GM06990 (cell line): Measurements from ENCODE around the gene MTTP.

Experiments
- DNase-seq: peaks from one replicate; pipeline ENCODE4 v3.0.0-alpha.2; 2011; ENCODE audit not compliant: insufficient read length; ENCODE audit errors: extremely low read depth
- H3K27me3 ChIP-seq: replicated peaks from 2 replicates; pipeline ENCODE4 v1.6.0; 2011; ENCODE audit warnings: low read length; ENCODE audit not compliant: control insufficient read depth, insufficient read depth
- H3K36me3 ChIP-seq: 2 replicates; pipeline ENCODE4 v1.5.1; 2011; ENCODE audit warnings: low read length; ENCODE audit not compliant: control insufficient read depth, insufficient read depth
- H3K4me3 ChIP-seq: replicated peaks from 2 replicates; pipeline ENCODE4 v1.5.1; 2011; ENCODE audit warnings: low read depth, mild to moderate bottlenecking, control low read depth, low read length
- TF ChIP-seq, protein P1 (sequence below): IDR thresholded peaks from 2 replicates; pipeline ENCODE4 v1.5.1; 2011; ENCODE audit warnings: low read length, control low read depth, mild to moderate bottlenecking, inconsistent platforms; ENCODE audit not compliant: insufficient read depth, poor library complexity, severe bottlenecking

Gene MTTP

DNA sequence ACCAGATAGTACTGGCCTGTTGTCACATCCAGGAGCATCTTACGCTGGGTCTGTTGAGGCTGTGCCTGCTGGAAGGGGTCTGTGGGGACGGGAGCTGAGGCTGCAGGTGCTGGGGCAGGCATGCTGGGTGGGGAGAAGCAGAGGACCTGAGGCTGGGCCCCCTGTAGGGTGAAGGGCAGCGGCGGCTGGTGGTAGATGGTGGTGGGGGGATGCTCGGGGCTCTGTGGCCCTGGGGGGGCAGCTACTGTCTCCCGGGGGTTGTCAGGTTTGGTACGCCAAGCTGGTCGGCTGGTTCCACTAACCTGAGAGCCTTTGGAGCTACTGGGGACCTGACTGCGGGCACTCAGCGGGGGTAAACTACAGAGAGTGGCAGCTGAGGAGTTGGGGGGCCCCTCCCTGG, 75.2 kb downstream of the MTTP start:
- no peaks in the 10 kb centered on the region; the same call in 1 of the 2 replicates for H3K27me3 ChIP-seq
- no peak overlapping the region for H3K4me3 ChIP-seq
- no peaks in the 10 kb centered on the region for H3K36me3 ChIP-seq
- TF ChIP-seq, protein P1, sequence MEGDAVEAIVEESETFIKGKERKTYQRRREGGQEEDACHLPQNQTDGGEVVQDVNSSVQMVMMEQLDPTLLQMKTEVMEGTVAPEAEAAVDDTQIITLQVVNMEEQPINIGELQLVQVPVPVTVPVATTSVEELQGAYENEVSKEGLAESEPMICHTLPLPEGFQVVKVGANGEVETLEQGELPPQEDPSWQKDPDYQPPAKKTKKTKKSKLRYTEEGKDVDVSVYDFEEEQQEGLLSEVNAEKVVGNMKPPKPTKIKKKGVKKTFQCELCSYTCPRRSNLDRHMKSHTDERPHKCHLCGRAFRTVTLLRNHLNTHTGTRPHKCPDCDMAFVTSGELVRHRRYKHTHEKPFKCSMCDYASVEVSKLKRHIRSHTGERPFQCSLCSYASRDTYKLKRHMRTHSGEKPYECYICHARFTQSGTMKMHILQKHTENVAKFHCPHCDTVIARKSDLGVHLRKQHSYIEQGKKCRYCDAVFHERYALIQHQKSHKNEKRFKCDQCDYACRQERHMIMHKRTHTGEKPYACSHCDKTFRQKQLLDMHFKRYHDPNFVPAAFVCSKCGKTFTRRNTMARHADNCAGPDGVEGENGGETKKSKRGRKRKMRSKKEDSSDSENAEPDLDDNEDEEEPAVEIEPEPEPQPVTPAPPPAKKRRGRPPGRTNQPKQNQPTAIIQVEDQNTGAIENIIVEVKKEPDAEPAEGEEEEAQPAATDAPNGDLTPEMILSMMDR: no peak
- DNase-seq: no peak

DNA sequence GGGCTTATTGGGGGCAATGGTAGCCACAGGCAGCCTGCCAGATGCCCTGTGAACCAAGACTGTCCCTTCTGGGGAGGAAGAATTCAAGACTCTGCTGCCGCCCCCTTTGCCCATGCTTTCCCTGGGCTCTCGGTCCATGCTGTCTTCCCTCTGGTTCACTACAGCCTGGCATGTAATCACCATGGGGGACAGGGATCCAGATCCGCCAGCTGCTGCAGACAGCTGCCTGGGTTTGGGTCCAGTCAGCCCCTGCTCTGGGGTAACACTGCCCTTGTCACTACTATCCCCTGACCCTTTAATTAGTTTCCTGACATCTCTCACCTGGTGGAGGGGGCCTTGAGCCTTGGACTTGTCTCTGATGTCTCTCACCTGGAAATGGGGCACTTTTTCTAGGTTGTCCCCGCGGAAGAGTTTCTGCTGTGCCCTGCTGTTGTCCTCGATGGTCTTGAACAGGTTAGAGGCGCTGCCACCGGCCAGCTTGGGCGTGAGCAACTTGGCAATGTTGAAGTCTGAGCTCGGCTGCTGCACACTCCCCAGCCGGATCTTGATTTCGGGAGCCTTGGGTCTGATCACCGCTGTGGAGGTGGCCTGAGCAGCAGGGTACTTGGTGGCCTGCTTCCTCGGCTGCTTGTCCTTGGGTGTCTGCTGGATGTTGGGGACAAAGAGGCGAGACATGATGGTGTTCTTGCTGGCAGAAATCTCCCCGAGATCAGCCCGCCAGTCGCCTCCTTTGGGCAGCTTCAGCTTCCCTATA, 76.6 kb downstream of the MTTP start:
- TF ChIP-seq, protein P1: no peak
- Histone ChIP-seq H3K27me3 (no peaks in the 10 kb centered on the region; the same call in 1 of the 2 replicates), H3K36me3 (no peaks in the 10 kb centered on the region), H3K4me3 (no peak overlapping the region)
- no peak for DNase-seq

DNA sequence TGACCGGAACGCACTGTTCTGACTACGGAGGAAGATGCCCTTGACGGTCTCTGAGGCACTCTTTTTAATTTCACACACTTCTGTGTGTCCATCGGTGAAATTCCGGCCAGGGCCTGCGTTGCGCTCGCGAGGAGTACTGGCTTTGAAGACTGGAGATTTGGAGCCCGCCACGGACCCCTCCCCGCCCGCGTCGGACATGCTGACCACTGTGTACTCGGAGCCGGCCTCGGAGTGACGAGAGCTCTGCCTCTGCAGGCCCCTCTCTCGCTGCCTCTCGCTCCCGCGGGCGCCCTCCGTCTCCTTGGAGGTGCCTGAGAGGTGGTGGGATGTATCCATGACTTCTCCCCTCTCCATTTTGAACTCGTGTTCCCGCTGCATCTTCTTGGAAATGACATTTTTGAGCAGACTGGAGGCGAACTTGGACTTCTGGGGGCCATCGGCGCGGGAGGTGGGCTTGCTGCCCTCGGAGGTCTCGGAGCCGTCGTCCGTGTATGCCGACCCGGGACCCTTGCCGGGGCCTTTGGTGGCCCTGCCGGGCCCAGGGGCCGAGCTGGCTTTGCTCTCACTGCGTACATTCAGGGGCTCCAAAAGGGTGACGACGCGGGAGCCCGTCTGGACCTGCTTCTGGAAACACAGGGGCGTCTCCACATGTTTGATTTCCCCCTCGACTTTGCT, 77.3 kb downstream of the MTTP start:
- DNase-seq: no peak
- TF ChIP-seq, protein P1: no peak

DNA sequence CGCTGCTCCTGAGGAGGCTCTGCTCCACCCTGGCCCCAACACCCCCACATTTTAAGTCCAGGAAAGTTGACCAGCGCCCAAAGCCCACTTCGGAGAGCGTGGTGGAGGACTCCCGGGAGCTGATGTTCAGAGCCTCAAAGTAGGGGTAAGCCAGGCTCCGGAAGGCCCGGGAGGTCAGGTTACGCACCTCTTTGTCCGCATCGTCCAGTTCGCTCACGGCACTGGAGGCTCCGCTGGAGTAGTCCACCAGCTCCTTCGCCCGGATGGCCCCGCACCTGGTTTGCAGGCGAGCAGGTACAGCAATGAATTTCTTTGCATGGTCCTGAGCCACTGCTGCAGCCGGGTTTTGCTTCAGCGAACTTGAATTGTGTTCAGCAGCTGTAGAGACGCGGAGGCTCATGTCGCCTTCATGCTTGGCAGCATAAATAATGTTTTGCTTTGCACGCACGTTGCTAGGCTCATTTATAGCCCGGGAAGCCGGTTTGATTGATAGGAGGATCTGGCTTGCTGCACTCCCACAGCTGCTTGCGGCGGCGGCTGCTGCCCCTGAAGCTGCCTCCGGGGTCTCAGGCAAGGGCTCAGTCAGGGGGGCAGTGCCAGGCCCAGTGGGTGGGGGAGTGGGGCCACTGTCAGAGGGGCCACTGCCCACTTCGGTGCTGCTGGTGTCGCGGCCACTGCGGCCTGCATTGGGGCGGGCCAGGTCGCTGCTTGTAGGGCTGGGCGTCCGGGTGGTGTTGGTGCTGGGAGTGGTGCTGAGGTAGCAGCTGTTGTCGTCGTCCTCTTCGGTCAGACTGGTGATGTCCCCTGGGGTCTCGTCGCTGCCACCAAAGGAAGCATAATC, 78.2 kb downstream of the MTTP start:
- DNase-seq: no peak
- Histone ChIP-seq H3K4me3 (no peak overlapping the region), H3K27me3 (no peaks in the 10 kb centered on the region; the same call in 1 of the 2 replicates), H3K36me3 (no peaks in the 10 kb centered on the region)
- TF ChIP-seq, protein P1: no peak

More for the DNA sequence above, 77.3 kb downstream of the MTTP start:
- H3K4me3 ChIP-seq: no peak overlapping the region
- no peaks in the 10 kb centered on the region; the same call in 1 of the 2 replicates for H3K27me3 ChIP-seq
- H3K36me3 ChIP-seq: no peaks in the 10 kb centered on the region

DNA sequence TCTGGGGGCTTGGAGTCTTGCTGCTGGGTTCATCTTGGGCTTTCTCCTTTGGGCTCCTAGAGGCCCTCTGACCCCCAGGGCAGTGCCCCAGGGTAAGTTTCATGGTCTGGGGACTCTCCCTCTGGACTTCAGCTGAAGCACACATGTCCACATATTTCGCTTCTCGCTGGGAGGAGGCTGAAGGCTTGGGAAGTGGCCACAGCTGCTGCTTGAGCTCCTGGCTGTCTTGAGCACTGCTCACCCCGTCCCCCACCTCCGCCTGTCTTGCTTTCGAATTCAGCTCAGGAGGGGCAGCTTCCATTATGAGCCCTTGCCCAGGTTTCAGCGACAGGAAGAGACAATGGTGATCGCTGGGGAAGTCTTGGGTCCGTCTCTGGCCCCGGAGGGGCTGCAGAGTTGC, 79.3 kb downstream of the MTTP start:
- no peak overlapping the region for H3K4me3 ChIP-seq
- TF ChIP-seq, protein P1: no peak
- DNase-seq: no peak
- H3K27me3 ChIP-seq: no peaks in the 10 kb centered on the region
- H3K36me3 ChIP-seq: no peaks in the 10 kb centered on the region
